GM21576 (cell line): ENCODE data around the gene CACNA2D3.

Source experiments
- ATAC-seq: cut with Tn5 transposase; IDR thresholded peaks from one replicate; pipeline ENCODE4 v1.9.1; 2021; ENCODE audit warnings: mild to moderate bottlenecking, moderate library complexity; ENCODE audit not compliant: unreplicated experiment

The CACNA2D3 gene

DNA sequence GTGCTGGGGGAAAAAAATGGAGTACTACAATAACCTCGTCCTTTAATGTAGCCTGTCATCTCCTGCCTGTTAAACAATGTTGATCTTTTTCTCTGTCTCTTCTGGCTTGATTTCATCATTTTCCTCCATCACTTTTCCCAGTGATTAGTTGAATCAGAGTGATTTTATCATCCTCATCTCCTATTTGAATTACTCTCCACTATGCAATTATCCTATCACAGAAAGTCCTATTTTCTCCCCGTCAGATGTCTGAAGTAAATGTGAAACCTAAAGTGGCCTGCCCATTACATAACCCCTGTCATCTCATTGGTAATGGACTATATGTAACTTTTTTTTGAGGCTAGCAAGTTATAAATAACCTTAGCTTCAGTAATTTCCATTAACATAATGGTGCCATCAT lies 201.8 kb downstream of the CACNA2D3 start:
- no peak for ATAC-seq

GRCh38 chr3:54326951-54327350 lies 204.6 kb downstream of the CACNA2D3 start:
- ATAC-seq = no peak

GRCh38 chr3:54331341-54331740 lies 209.0 kb downstream of the CACNA2D3 start:
- ATAC-seq = no peak

DNA sequence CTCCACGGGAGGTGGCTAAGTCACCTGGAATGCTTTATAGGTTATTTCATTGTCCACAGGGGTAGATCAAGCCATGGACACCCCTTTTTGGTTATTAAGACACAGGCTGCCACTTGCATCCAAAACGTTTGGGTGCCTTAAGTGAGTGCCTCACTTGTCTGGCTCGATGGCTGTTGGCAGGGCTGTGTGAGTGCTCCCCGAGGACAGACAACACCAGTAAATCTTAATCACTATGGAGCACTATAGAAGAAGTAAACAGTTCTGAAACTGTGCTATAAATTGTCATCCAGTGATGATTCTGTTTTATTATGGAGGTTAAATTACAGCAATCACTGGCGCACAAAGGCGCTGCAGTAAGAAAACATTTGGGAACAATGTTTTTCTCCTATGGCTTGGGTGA lies 215.5 kb downstream of the CACNA2D3 start:
- no peak for ATAC-seq

- ATAC-seq = no peak
Measured at GRCh38 chr3:54339608-54340007, 217.3 kb downstream of the CACNA2D3 start.

- ATAC-seq = no peak
Measured at GRCh38 chr3:54341811-54342210, 219.5 kb downstream of the CACNA2D3 start.

DNA sequence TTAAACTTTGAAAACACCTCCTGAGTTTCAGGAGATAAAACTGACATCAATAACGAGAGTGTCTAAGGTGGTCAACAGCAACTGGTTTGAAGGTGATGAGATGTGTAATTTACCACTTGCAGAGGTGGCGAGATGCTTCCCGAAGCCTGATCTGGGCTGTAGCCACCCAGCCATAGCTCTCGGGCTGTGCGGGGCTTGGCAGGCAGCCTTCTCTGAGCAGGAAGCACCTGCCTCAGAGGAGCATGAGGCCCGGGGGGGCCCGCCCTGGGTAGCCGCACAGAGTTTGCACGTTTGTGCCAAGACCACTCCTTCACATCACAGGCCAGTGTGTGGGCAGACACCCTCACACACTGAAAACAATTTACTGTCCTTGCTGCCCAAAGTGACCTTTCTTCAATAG lies 220.3 kb downstream of the CACNA2D3 start:
- no peak for ATAC-seq

DNA sequence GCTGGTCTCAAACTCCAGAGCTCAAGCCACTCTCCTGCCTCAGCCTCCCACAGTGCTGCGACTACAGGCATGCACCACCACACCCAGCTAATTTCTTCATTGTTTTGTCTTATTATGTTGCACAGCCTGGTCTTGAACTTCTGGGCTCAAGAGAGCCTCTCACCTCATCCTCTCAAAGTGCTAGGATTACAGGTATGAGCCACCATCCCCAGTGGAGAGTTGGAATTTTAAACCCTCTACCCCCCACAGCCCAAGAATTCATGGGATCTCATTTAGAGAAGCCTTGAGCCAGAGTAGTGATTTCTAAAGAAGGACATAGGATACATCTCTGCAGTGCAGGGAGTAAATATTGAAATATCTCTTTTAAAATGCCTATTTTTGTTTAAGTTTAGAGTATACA lies 221.1 kb downstream of the CACNA2D3 start:
- no peak for ATAC-seq

- no peak for ATAC-seq
Measured at GRCh38 chr3:54344601-54345231, 222.4 kb downstream of the CACNA2D3 start.

DNA sequence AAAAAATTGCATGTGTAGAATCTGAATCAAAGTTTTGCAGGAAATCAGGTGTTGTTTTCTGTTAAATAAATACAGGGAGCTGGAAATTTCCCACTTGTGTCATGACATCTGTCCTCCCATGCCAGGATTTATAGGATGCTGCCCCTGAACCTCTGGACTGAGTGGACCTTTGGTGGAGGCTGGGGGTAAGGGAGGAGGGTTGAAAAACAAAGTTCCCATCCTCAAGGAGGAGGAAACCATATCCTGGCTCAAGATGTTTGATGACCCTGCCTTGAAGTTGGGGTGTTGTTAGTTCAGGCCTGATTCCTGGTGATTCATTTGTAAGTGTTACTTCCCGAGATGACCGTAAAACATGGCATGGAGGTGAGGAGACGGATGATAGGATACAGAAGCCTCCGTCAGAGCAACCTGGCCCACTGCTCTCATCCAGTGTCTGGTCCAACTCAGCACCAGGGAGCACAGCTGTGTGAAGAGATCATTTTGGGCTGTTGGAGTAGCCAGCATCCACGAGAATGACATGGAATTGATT lies 223.6 kb downstream of the CACNA2D3 start:
- ATAC-seq = no peak

DNA sequence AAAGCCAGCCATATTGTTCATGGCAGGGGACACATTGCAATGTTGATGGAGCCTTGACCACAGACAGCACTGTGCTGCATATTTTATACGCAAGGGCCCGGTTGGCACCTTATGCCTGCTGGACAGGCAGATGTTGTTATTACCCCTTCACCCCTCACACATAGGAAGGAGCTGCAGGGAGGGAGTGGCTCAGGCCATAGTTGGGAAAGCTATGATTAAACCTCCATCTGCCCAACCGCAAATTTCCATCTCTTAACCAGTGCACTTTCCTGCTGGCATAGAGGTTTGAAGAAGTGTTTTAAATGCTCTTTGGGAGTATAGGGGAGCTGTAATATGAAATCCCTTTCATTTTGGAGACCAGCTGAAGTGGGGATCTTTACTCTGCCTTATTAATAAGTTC lies 224.7 kb downstream of the CACNA2D3 start:
- no peak for ATAC-seq

GRCh38 chr3:54347933-54348332 lies 225.6 kb downstream of the CACNA2D3 start:
- no peak for ATAC-seq

DNA sequence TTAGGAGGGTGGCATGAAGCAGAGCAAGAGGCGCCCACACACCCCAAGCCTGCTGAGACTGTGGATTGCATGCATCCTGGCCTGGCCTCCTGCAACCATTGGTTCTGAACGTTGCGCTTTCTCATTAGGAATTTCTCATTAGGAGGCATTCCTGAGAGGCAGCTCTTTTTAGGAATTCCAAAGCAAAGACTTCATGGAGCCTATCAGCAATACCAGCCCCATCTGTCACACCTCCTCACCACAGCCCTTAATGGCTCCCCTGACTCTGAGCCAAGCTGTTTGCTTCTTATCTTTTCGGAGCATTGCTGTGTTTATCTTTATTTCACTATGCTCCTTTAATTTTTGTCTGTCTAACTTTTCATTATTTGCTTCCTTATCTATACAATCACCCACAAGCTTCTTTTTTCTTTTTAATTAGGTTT lies 226.9 kb downstream of the CACNA2D3 start:
- no peak for ATAC-seq

DNA sequence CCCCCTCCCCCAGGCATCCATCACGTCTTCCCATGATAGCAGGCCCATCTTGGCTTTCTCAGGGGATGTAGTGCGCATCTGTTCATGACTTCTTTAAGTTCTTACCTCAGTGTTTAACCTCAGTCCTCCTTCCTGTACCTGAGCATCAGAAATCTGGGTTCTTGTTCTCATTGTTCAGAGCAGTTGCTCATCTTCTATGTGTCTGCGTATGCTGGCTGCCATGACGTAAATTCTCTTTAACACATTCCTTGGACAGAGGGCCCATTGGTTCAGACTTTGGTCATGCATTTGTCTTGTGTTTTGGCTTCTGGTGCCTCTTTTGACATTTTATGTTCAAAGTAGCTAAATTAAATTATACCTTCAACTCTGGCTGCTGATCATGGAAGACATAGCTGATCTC lies 227.3 kb downstream of the CACNA2D3 start:
- no peak for ATAC-seq

- no peak for ATAC-seq
Measured at GRCh38 chr3:54353546-54353945, 231.2 kb downstream of the CACNA2D3 start.

- no peak for ATAC-seq
Measured at GRCh38 chr3:54353946-54354345, 231.6 kb downstream of the CACNA2D3 start.

DNA sequence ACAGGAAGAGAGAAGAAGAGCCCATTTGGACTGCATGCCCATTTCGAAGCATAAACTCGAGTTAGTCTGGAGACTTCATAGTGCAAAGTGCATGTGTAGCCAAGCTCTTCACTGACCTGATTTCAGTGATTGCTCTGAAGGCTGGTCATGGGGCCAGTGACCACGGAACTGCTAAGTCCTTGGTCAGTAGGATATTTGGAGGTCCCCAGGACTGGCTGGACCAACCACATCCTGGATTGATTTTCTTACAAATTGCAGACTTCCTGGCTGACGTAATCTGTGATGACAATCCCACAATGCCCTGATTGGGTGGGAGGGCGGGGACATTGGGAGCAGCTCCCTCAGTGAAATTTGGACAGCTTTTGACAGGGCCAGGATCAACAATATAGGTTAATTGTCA lies 233.4 kb downstream of the CACNA2D3 start:
- ATAC-seq = no peak

DNA sequence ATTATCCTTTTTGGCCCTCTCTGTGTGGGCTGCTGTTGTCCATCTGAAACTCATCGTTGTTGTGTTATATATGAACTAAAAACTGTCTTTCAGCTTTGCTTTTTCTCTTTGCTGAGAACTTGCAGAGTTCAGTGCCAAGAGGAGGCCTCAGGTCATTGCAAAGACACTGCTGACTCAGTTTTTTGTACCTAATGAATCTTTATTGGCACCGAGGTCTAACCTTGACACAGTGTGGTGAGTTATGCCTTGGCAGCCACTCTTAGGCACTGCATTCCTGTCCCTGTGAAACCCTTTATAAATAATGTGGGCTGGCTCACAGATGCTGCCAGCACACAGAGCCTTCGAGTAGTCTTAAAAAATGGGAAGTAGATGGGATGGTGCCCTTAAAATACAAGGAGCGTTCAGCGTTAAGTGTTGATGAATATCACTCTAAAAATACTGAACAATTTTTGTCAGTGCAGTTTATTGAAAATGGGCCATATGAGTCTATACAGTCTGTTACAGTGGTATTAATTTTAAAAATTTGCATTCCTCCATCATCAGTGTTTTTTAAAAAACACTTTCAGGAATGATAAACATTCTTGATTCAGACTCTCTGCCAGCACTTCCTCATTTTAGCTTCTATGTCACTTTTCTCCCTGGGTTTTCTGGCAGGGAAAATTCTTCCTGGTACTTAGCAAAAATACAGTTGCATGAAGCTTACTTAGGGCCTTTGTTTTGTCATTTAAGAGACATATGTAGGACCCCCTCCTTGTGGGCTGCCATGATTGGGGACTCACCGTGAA lies 234.1 kb downstream of the CACNA2D3 start:
- ATAC-seq = no peak

- ATAC-seq = no peak
Measured at GRCh38 chr3:54357301-54357700, 234.9 kb downstream of the CACNA2D3 start.

DNA sequence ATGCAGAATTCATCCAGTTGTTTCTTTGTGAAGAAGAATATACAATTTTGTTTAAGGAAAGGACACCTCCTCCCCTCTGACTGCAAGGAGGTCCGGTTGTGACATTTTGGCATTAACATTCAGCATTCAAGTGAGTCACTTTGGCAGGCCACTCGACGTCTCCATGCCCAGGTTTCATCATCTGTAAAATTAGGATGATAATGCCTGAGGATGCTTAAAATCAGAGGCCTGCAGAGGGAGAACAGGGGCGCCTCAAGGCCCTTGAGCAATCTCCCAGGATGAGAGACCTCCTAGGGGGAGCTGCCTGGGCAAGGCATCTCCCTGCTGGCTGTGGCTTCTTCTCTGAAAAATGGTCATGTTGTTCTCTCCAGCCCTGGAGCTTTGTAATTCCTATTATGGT lies 236.0 kb downstream of the CACNA2D3 start:
- no peak for ATAC-seq

- ATAC-seq = no peak
Measured at GRCh38 chr3:54358969-54359694, 236.8 kb downstream of the CACNA2D3 start.

DNA sequence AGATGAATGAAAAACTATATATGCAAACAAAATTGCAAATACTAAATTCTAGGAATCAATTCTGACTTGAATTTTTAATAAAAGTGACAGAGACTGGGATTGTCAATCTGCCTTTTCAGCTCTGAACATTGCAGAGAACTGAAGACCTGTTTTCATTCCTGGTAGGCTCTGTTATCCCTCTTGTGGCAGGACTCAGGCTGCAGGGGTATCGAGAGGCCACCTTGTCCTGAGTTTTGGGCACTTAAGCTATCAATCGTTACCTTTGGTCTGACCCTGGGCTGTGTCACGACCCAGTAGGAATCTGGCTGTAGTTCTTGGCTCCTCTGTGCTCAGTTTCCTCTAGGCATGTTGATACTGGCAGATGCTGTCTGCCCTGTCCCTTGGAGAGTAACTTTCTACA lies 238.0 kb downstream of the CACNA2D3 start:
- no peak for ATAC-seq
